ENCODE data around the gene MZF1. TPM values are rescaled to one million over a fixed set of nuclear protein-coding genes. Genes with fewer than 3 reads are reported as not detected.

The MZF1 gene
- total RNA-seq, 1 donor from 2014 or later: 17.4 TPM

DNA sequence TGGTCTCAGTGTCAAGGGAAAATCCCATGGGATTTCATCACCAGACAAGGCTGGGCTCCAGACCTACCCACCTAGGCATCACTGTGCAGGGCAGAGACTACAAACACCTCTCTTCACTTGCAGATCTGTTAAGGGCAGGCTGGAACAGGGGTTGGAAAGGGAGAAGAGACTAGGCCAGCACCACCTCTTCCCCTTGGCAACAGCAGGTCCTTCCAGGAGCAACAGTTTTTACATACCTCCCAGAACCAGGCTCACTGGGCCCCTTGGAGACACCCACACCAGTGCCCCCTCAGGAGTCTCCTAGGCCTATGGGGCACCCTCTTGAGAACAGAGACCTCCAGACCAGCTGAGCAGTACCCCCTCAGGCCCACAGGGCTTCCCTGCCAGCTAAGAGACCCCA lies 12.2 kb downstream of the MZF1 start:
- peaks cover 2% of the 10 kb centered on the region for H3K9me3 Mint-ChIP-seq (ENCODE audit: unreplicated experiment)
- Histone ChIP-seq H3K79me2 (ENCODE audit: insufficient read depth, low read length) (peaks cover 25% of the 10 kb centered on the region), H4K20me1 (ENCODE audit: insufficient read depth, low read length) (peaks cover 22% of the 10 kb centered on the region), H3K36me3 (ENCODE audit: insufficient read depth, low read length) (peaks cover 5% of the 10 kb centered on the region), H3K4me2 (ENCODE audit: low read length) (no peak overlapping the region), H3K4me3 (ENCODE audit: insufficient read depth, low read depth, low read length) (no peak overlapping the region), H3K9ac (ENCODE audit: low read length) (no peak overlapping the region), H2AFZ (ENCODE audit: low read depth, low read length) (no peak overlapping the region), H3K27me3 (ENCODE audit: insufficient read depth, low read length) (peaks cover 10% of the 10 kb centered on the region), H3K27ac (ENCODE audit: low read depth, low read length) (no peak overlapping the region), H3K9me3 (ENCODE audit: insufficient read depth, low read depth, low read length) (no peaks in the 10 kb centered on the region), H3K4me1 (ENCODE audit: insufficient read depth, low read length) (peaks cover 36% of the 10 kb centered on the region)
- H3K4me3 Mint-ChIP-seq (ENCODE audit: unreplicated experiment): no peak overlapping the region
- no peak overlapping the region for H3K27ac Mint-ChIP-seq (ENCODE audit: unreplicated experiment)
- no peaks in the 10 kb centered on the region for H3K27me3 Mint-ChIP-seq (ENCODE audit: low read depth, unreplicated experiment)
- FAIRE-seq (no peak), DNase-seq (ENCODE audit: low read depth) (no peak)
- peaks cover 10% of the 10 kb centered on the region for H3K36me3 Mint-ChIP-seq (ENCODE audit: low read depth, unreplicated experiment)
- peaks cover 15% of the 10 kb centered on the region for H3K4me1 Mint-ChIP-seq (ENCODE audit: low read depth, unreplicated experiment)
- TF ChIP-seq, protein P1, sequence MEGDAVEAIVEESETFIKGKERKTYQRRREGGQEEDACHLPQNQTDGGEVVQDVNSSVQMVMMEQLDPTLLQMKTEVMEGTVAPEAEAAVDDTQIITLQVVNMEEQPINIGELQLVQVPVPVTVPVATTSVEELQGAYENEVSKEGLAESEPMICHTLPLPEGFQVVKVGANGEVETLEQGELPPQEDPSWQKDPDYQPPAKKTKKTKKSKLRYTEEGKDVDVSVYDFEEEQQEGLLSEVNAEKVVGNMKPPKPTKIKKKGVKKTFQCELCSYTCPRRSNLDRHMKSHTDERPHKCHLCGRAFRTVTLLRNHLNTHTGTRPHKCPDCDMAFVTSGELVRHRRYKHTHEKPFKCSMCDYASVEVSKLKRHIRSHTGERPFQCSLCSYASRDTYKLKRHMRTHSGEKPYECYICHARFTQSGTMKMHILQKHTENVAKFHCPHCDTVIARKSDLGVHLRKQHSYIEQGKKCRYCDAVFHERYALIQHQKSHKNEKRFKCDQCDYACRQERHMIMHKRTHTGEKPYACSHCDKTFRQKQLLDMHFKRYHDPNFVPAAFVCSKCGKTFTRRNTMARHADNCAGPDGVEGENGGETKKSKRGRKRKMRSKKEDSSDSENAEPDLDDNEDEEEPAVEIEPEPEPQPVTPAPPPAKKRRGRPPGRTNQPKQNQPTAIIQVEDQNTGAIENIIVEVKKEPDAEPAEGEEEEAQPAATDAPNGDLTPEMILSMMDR (IDR thresholded peaks at IDR 0.05; ENCODE audit: insufficient read depth, low read depth, low read length): no peak
- no peak for TF ChIP-seq EZH2 (IDR thresholded peaks at IDR 0.05; ENCODE audit: insufficient read depth, low read length)

GRCh38 chr19:58560007-58560887 lies 12.9 kb downstream of the MZF1 start:
- DNase-seq (ENCODE audit: low read depth) (no peak), FAIRE-seq (no peak)
- Histone ChIP-seq H3K4me1 (ENCODE audit: insufficient read depth, low read length) (peaks cover 38% of the 10 kb centered on the region), H3K9ac (ENCODE audit: low read length) (peak overlapping the region; percentile 97), H3K27ac (ENCODE audit: low read depth, low read length) (no peak overlapping the region), H3K27me3 (ENCODE audit: insufficient read depth, low read length) (peaks cover 10% of the 10 kb centered on the region), H3K4me3 (ENCODE audit: insufficient read depth, low read depth, low read length) (peak overlapping the region; percentile 85), H3K9me3 (ENCODE audit: insufficient read depth, low read depth, low read length) (no peaks in the 10 kb centered on the region), H3K36me3 (ENCODE audit: insufficient read depth, low read length) (peaks cover 5% of the 10 kb centered on the region), H3K79me2 (ENCODE audit: insufficient read depth, low read length) (peaks cover 26% of the 10 kb centered on the region), H3K4me2 (ENCODE audit: low read length) (peak overlapping the region; percentile 98), H4K20me1 (ENCODE audit: insufficient read depth, low read length) (peaks cover 22% of the 10 kb centered on the region), H2AFZ (ENCODE audit: low read depth, low read length) (peak overlapping the region; percentile 84)
- peaks cover 13% of the 10 kb centered on the region for H3K36me3 Mint-ChIP-seq (ENCODE audit: low read depth, unreplicated experiment)
- peaks cover 2% of the 10 kb centered on the region for H3K9me3 Mint-ChIP-seq (ENCODE audit: unreplicated experiment)
- TF ChIP-seq EZH2 (IDR thresholded peaks at IDR 0.05; ENCODE audit: insufficient read depth, low read length): no peak
- peak overlapping the region; percentile 93 for H3K4me3 Mint-ChIP-seq (ENCODE audit: unreplicated experiment)
- H3K4me1 Mint-ChIP-seq (ENCODE audit: low read depth, unreplicated experiment): peaks cover 18% of the 10 kb centered on the region
- no peaks in the 10 kb centered on the region for H3K27me3 Mint-ChIP-seq (ENCODE audit: low read depth, unreplicated experiment)
- H3K27ac Mint-ChIP-seq (ENCODE audit: unreplicated experiment): peak overlapping the region; percentile 97

DNA sequence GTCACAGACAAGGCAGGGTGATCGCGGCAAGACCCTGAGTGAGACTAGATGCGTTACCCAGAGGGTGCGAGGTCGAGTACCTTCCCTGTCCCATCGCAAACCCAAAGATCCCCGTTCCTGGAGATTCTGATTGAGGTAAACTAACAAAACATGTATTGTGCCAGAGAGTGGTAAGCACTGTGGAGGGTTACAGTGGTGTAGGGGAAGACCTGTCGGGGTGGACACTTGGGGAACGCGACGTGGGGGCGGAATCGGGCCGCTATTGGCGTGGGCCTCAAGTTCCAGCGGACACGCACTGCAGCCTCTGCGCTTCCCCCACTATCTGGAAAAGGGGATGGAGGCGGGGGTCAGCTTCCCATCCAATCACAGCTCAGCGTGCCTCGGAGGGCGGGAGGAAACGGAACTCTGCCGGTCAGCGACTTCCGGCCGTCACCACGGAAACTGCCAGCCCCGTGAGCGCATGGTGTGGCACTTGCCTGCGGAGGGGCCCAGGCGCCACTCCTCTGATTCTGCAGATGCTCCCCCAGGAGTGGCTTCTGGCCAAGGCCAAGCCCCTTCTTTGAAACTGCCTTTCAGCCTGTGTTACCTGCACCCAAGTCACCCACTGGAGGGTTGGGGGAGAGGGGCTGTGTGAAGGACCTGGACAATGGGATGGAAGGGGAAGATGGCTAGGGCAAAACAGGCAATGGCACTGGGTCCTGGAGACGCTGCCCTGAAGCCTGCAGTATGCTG lies 13.7 kb downstream of the MZF1 start:
- peaks cover 22% of the 10 kb centered on the region for H4K20me1 ChIP-seq (ENCODE audit: insufficient read depth, low read length)
- peak; percentile 86 for DNase-seq (ENCODE audit: low read depth)
- TF ChIP-seq, protein P1 (IDR thresholded peaks at IDR 0.05; ENCODE audit: insufficient read depth, low read depth, low read length): no peak
- TF ChIP-seq EZH2 (IDR thresholded peaks at IDR 0.05; ENCODE audit: insufficient read depth, low read length): no peak
- peak overlapping the region; percentile 97 for H3K9ac ChIP-seq (ENCODE audit: low read length)
- Mint-ChIP-seq H3K9me3 (ENCODE audit: unreplicated experiment) (peaks cover 2% of the 10 kb centered on the region), H3K27me3 (ENCODE audit: low read depth, unreplicated experiment) (no peaks in the 10 kb centered on the region), H3K27ac (ENCODE audit: unreplicated experiment) (peak overlapping the region; percentile 97), H3K36me3 (ENCODE audit: low read depth, unreplicated experiment) (peaks cover 11% of the 10 kb centered on the region), H3K4me3 (ENCODE audit: unreplicated experiment) (peak overlapping the region; percentile 93), H3K4me1 (ENCODE audit: low read depth, unreplicated experiment) (peaks cover 22% of the 10 kb centered on the region)
- H2AFZ ChIP-seq (ENCODE audit: low read depth, low read length): peak overlapping the region; percentile 84
- peak; percentile 87 for FAIRE-seq
- H3K4me3 ChIP-seq (ENCODE audit: insufficient read depth, low read depth, low read length): peak overlapping the region; percentile 85
- H3K4me1 ChIP-seq (ENCODE audit: insufficient read depth, low read length): peaks cover 40% of the 10 kb centered on the region
- H3K27me3 ChIP-seq (ENCODE audit: insufficient read depth, low read length): peaks cover 10% of the 10 kb centered on the region
- peak overlapping the region; percentile 97 for H3K27ac ChIP-seq (ENCODE audit: low read depth, low read length)
- no peaks in the 10 kb centered on the region for H3K9me3 ChIP-seq (ENCODE audit: insufficient read depth, low read depth, low read length)
- peaks cover 5% of the 10 kb centered on the region for H3K36me3 ChIP-seq (ENCODE audit: insufficient read depth, low read length)
- H3K79me2 ChIP-seq (ENCODE audit: insufficient read depth, low read length): peaks cover 26% of the 10 kb centered on the region
- H3K4me2 ChIP-seq (ENCODE audit: low read length): peak overlapping the region; percentile 98
